Vagina (tissue), 2 donors: Measurements from ENCODE around the gene KRTAP12-3. TPM values are rescaled to one million over a fixed set of nuclear protein-coding genes. Genes with fewer than 3 reads are reported as not detected.

ENCODE experiments used
- DNase-seq, 2 donors: peaks; one replicate each; pipeline ENCODE4 v3.0.0-alpha.2; 2017; ENCODE audit errors: extremely low spot score in 2 of 2
- H3K27ac ChIP-seq: fragments of 200-600 bp; sonication (generic); one replicate; pipeline ENCODE4 v1.5.1; 2019
- H3K27me3 ChIP-seq: fragments of 200-600 bp; sonication (generic); one replicate; pipeline ENCODE4 v1.5.1; 2019
- H3K36me3 ChIP-seq, 2 donors: fragments of 200-600 bp; sonication (generic); one replicate each; pipeline ENCODE4 v1.5.1; 2017 to 2019
- H3K4me1 ChIP-seq: fragments of 200-600 bp; sonication (generic); one replicate; pipeline ENCODE4 v1.5.1; 2019
- H3K4me3 ChIP-seq, 2 donors: fragments of 200-600 bp; sonication (generic); 1 replicate in 1 of 2; 2 replicates in 1 of 2; pipeline ENCODE4 v1.5.1; 2016 to 2019
- H3K9me3 ChIP-seq: fragments of 200-600 bp; sonication (generic); one replicate; pipeline ENCODE4 v1.5.1; 2019
- CTCF ChIP-seq, 3 experiments: fragments of 450-650 bp in 2 of 3; fragments of 200-600 bp in 1 of 3; sonication (generic) in 1 of 3; IDR thresholded peaks; one replicate each; pipeline ENCODE4 v1.5.1; 2017 to 2019; ENCODE audit warnings: antibody characterized with exemption in 3 of 3, mild to moderate bottlenecking in 2 of 3, moderate library complexity in 2 of 3
- POLR2A ChIP-seq, 2 donors: fragments of 450-650 bp; IDR thresholded peaks; one replicate each; pipeline ENCODE4 v1.6.1; 2017; ENCODE audit warnings: antibody characterized with exemption in 2 of 2, mild to moderate bottlenecking in 2 of 2, moderate library complexity in 2 of 2
- POLR2AphosphoS5 ChIP-seq, 2 donors: sonication (generic); formaldehyde crosslinking; IDR thresholded peaks; one replicate each; pipeline ENCODE4 v1.9.0; 2017; ENCODE audit warnings: antibody characterized with exemption in 2 of 2, mild to moderate bottlenecking in 2 of 2, low read depth in 1 of 2; ENCODE audit not compliant: insufficient read depth in 1 of 2
- intact Hi-C: fragments of 100-400 bp; cut with DNase I; formaldehyde crosslinking; loops from one replicate; pipeline ENCODE4 v1.15.1; 2023
- total RNA-seq: library from RNA; depleted of rRNA; stranded (reverse); fragments of >200 nt; gene quantifications from one replicate; pipeline ENCODE4 v1.2.3, GENCODE V29; 2016

The KRTAP12-3 gene
- total RNA-seq, 1 donor from 2014 or later = not detected

- no peak for TF ChIP-seq CTCF (IDR thresholded peaks at IDR 0.05)
- no peak for TF ChIP-seq POLR2AphosphoS5 (IDR thresholded peaks at IDR 0.05; ENCODE audit: insufficient read depth in 1 of 2, low read depth in 1 of 2)
- no peak for TF ChIP-seq POLR2A (IDR thresholded peaks at IDR 0.05)
- DNase-seq = no peak
Observed at GRCh38 chr21:44649521-44650100, 8.1 kb upstream of the KRTAP12-3 start.

GRCh38 chr21:44650265-44650972, 7.3 kb upstream of the KRTAP12-3 start:
- Histone ChIP-seq H3K27me3 (no peaks in the 10 kb centered on the region), H3K9me3 (no peaks in the 10 kb centered on the region), H3K36me3 (no peaks in the 10 kb centered on the region), H3K4me1 (no peaks in the 10 kb centered on the region), H3K27ac (no peak overlapping the region), H3K4me3 (no peak overlapping the region)
- no peak for TF ChIP-seq POLR2A (IDR thresholded peaks at IDR 0.05)
- no peak for TF ChIP-seq POLR2AphosphoS5 (IDR thresholded peaks at IDR 0.05; ENCODE audit: insufficient read depth in 1 of 2, low read depth in 1 of 2)
- no peak for TF ChIP-seq CTCF (IDR thresholded peaks at IDR 0.05)
- intact Hi-C loops = no loop called here
- DNase-seq = no peak

More at GRCh38 chr21:44649521-44650100, 8.1 kb upstream of the KRTAP12-3 start:
- Histone ChIP-seq H3K36me3 (no peaks in the 10 kb centered on the region), H3K27me3 (no peaks in the 10 kb centered on the region), H3K4me3 (no peak overlapping the region), H3K27ac (no peak overlapping the region), H3K9me3 (no peaks in the 10 kb centered on the region), H3K4me1 (no peaks in the 10 kb centered on the region)
- intact Hi-C loops = no loop called here

- no peak for DNase-seq
Observed at GRCh38 chr21:44650973-44651675, 6.6 kb upstream of the KRTAP12-3 start.

GRCh38 chr21:44653123-44653522, 4.6 kb upstream of the KRTAP12-3 start:
- intact Hi-C loops = no loop called here
- H3K4me1 ChIP-seq = no peaks in the 10 kb centered on the region
- H3K36me3 ChIP-seq = no peaks in the 10 kb centered on the region
- TF ChIP-seq POLR2AphosphoS5 (IDR thresholded peaks at IDR 0.05; ENCODE audit: insufficient read depth in 1 of 2, low read depth in 1 of 2) = no peak
- no peak for TF ChIP-seq POLR2A (IDR thresholded peaks at IDR 0.05)
- no peak for TF ChIP-seq CTCF (IDR thresholded peaks at IDR 0.05)
- no peaks in the 10 kb centered on the region for H3K9me3 ChIP-seq
- H3K27ac ChIP-seq = no peak overlapping the region
- H3K4me3 ChIP-seq = no peak overlapping the region
- H3K27me3 ChIP-seq = no peaks in the 10 kb centered on the region
- DNase-seq = no peak

More at GRCh38 chr21:44650973-44651675, 6.6 kb upstream of the KRTAP12-3 start:
- intact Hi-C loops = no loop called here
- Histone ChIP-seq H3K9me3 (no peaks in the 10 kb centered on the region), H3K4me1 (no peaks in the 10 kb centered on the region), H3K27ac (no peak overlapping the region), H3K27me3 (no peaks in the 10 kb centered on the region), H3K36me3 (no peaks in the 10 kb centered on the region), H3K4me3 (no peak overlapping the region)
- TF ChIP-seq POLR2AphosphoS5 (IDR thresholded peaks at IDR 0.05; ENCODE audit: insufficient read depth in 1 of 2, low read depth in 1 of 2) = no peak
- no peak for TF ChIP-seq POLR2A (IDR thresholded peaks at IDR 0.05)
- no peak for TF ChIP-seq CTCF (IDR thresholded peaks at IDR 0.05)
